ENCODE data around the gene PDIA6.

Gene PDIA6

GRCh38 chr2:10764096-10764785, 48.3 kb downstream of the PDIA6 start:
- no peak for DNase-seq (ENCODE audit: low read depth, low spot score)

- no peak for DNase-seq (ENCODE audit: low read depth, low spot score)
These were observed 49.2 kb downstream of the PDIA6 start for GRCh38 chr2:10763461-10763800.

DNA sequence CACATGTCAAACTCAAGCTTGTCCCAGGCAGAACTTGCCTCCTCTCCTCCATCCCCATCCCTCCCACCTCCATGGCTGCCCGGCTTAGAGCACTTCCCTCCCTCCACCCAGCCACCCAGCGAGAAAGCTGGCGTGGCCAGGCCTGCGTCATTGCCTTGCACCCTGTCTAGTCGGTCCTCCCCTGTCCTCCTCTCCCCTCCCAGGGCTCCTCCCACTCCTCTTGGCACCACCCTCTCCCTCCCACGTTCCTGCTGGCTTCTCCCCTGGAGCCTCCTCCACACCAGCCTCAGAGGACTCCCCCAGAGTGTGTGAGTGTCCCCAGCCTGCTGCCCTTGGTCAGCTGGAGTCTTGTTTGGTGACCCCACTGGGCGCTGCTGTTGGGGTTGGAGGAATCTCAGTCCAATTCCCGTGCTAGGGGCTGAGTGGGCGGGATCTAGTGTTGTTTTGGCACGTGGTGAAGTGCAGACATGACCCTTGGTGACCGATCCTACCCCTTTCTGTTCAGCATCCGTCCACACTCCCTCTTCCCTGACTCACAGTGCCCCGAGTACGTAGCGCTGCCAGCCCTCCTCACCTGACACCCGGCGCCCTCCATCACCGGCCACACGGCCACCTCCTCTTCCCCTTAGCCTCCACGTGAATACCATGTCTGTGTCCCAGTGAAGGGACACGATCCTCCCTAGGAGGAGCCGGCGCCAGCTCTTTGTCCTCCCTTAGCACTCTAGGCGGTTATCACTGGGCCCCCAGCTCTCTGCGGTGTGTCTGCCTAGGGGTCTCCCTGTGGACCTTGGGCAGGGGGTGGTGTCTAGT, 49.7 kb downstream of the PDIA6 start:
- DNase-seq (ENCODE audit: low read depth, low spot score): no peak

DNA sequence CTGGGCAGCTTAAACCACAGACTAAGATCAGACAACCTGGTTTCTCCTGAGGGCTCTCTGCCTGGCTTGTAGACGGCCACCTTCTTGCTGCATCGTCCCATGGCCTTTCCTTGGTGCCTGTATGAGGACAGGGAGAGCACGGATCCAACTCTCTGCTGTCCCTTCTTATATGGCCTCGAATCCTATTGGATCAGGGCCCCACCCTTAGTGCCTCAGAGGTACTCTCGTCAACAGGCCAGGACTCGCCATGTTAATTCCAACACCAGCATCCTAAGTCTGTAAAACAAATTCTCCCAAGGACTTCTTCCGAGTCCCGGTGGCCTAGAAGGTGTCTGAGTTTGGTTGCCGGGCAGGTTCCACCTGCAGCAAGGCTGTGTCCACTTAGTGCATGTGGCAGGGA, 51.0 kb downstream of the PDIA6 start:
- DNase-seq (ENCODE audit: low read depth, low spot score): no peak

- DNase-seq (ENCODE audit: low read depth, low spot score): no peak
These were observed 51.6 kb downstream of the PDIA6 start for GRCh38 chr2:10760794-10761504.

- peak; percentile 64 for DNase-seq (ENCODE audit: low read depth, low spot score)
These were observed 53.4 kb downstream of the PDIA6 start for GRCh38 chr2:10759151-10759714.

DNA sequence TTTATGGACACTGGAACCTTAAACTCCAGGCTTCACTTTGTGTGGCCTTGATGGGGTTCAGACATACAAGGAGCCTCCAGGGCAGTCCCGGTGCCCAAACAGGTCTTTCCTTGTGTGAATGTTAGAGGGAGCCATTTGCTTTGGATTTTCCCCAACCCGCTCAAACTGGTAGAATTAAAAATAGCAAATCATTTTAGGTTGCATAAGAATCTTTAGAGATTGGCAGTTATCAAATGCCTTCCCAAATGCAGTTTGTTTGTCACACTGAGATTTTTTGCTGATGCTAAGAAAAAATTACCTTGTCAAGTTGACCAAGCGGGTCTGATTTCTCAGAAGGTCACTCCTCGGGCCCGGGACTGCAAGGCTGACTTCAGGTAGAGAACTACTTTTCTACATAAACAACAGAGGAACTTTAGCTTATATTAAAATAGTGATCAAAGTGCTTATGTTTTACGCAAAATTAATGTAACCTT, 54.7 kb downstream of the PDIA6 start:
- DNase-seq (ENCODE audit: low read depth, low spot score): no peak

GRCh38 chr2:10755621-10756020, 57.0 kb downstream of the PDIA6 start:
- peak; percentile 57 for DNase-seq (ENCODE audit: low read depth, low spot score)

DNA sequence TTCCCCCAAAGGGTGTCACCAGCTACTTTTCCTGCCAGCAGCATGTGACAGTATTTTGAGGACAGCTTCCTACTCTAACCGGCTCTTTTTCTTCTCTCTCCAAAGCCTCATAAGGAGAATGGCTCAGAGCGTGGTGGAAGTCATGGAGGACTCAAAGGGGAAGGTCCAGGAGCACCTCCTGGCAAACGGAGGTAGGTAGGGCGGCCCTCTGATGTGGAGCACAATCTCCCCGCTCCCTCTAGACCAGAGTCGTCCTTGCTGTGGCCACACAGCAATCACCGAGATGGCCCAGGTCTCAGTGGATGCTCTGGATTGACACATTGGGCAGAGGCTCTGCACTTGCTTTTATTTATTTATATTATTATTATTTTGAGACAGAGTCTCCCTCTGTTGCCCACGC, 58.7 kb downstream of the PDIA6 start:
- DNase-seq (ENCODE audit: low read depth, low spot score): no peak

- DNase-seq (ENCODE audit: low read depth, low spot score): no peak
These were observed 59.4 kb downstream of the PDIA6 start for GRCh38 chr2:10753156-10753555.

DNA sequence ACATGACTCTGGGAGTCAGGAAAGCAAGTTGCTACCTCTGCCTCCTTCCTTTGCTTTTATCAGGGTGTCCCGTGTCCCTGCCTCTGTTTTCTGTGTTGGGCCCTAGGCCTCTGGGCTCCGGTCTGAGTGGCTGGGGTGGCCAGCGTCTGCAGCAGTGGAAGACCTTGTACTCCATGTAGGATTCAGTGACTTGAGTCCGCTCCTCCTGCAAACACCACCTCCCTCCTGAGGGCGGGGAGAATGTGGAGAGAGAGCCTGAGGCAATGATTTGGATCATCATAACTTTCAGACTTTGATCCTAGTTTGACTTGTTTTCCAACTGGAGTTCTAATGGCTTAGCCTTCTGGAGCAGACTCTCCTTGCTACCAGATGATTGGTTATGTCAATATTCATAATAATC, 60.3 kb downstream of the PDIA6 start:
- DNase-seq (ENCODE audit: low read depth, low spot score): peak; percentile 63

DNA sequence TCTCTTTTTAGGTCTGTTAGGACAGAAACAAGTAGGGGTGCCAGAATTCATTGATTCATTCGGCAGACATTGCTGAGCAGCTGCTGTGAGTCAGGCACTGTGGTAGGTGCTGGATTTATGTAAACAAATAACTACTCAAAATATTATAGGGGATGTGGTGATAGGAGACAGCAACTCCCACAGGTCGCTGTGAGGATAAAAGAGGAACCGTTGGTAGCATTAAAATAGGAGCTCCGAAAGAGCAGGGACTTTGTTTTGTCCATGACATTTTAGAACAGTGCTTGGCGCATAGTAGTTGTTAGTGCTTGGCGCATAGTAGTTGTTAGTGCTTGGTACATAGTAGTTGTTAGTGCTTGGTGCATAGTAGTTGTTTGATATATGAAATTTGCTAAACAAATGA, 62.0 kb downstream of the PDIA6 start:
- no peak for DNase-seq (ENCODE audit: low read depth, low spot score)

- DNase-seq (ENCODE audit: low read depth, low spot score): no peak
These were observed 69.9 kb downstream of the PDIA6 start for GRCh38 chr2:10742666-10743065.

DNA sequence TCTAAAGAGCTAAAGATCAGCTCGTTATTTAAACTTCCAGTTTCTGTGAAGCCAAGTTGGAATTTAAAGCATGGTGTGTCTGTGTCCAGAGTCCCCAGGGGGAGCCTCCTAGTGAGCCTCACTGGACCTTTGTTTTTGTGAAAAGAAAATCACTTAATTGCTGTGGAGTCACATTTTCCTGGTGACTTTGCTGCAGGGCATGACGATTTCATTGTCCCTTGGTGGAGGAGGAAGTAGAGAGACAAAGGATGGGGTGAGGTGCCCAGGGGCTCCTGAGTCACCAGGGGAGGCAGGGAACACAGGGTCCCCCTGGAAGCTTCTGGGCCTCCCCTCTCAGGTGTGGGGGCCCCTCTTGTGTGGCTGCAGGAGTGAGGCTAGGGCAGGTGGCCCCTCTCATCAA, 71.4 kb downstream of the PDIA6 start:
- peak; percentile 86 for DNase-seq (ENCODE audit: low read depth, low spot score)

DNA sequence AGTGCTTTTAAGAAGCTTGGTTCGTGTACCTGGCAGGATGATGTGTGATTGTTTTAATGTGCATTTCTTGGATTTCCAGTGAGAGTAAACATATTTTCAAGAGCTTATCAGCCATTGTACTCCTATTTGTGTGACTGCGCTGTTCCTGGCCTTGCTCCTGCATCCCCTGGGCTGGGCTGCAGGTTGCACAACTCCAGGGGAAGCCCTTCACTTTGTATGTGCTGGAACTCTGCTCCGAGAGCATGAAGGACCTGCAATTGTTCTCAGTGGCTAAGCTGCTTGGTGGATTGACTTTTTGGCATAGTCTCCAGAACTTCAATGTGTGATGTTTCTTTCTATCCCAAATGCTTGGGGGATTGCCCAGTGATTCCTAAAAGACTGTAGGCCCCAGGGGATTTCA, 72.4 kb downstream of the PDIA6 start:
- DNase-seq (ENCODE audit: low read depth, low spot score): no peak

GRCh38 chr2:10738192-10738591, 74.4 kb downstream of the PDIA6 start:
- DNase-seq (ENCODE audit: low read depth, low spot score): peak; percentile 69

- no peak for DNase-seq (ENCODE audit: low read depth, low spot score)
These were observed 78.6 kb downstream of the PDIA6 start for GRCh38 chr2:10733980-10734379.

DNA sequence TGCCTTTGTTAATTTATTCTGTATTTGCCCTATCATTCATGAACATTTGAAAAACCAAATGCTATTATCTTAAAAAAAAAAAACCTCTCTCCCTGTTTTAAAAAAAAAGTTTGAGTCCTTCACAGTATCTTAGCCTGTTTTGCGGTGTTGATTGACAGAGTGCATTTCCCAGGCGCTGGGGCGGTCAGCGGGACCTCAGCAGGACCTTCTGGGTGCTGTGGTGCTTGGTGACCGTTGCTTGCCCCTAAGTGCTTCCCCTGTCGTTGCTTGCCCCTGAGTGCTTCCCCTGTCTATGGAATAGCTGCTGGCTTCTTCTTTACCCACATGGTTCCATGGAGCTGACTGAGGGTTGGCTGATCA, 79.0 kb downstream of the PDIA6 start:
- no peak for DNase-seq (ENCODE audit: low read depth, low spot score)
